Prostate gland (tissue), 2 donors: ENCODE results near the gene ERN1. TPM values are rescaled to one million over a fixed set of nuclear protein-coding genes. Genes with fewer than 3 reads are reported as not detected.
"Not testable (repeated sequence)": the region's sequence is repeated elsewhere in the genome, so short reads cannot be mapped to it uniquely, and the experiment has no call there.

ENCODE experiments used
- DNase-seq: peaks from one replicate; pipeline ENCODE4 v3.0.0-alpha.2; 2019; ENCODE audit warnings: low spot score
- H3K27ac ChIP-seq, 2 donors: fragments of 200-600 bp; sonication (generic); 2 replicates each; pipeline ENCODE4 v1.5.1; 2017 to 2019
- H3K27me3 ChIP-seq: fragments of 200-600 bp; sonication (generic); replicated peaks from 2 replicates; pipeline ENCODE4 v1.5.1; 2019; ENCODE audit not compliant: insufficient read depth
- H3K36me3 ChIP-seq, 2 donors: fragments of 200-600 bp; sonication (generic); 1 replicate in 1 of 2; 2 replicates in 1 of 2; pipeline versions ENCODE4 v1.5.1 to v1.8.1; 2017 to 2019
- H3K4me1 ChIP-seq: fragments of 200-600 bp; sonication (generic); replicated peaks from 2 replicates; pipeline ENCODE4 v1.5.1; 2019
- H3K4me3 ChIP-seq, 2 donors: fragments of 200-600 bp; sonication (generic); 2 replicates each; pipeline ENCODE4 v1.5.1; 2017 to 2019
- H3K9me3 ChIP-seq: fragments of 200-600 bp; sonication (generic); 2 replicates; pipeline ENCODE4 v1.5.1; 2017
- POLR2A ChIP-seq: fragments of 450-650 bp; IDR thresholded peaks from one replicate; pipeline ENCODE4 v1.6.1; 2016; ENCODE audit warnings: antibody characterized with exemption, mild to moderate bottlenecking
- POLR2AphosphoS5 ChIP-seq: sonication (generic); formaldehyde crosslinking; IDR thresholded peaks from one replicate; pipeline ENCODE4 v1.6.1; 2017; ENCODE audit warnings: antibody characterized with exemption
- WGBS: methylation state at CpG from one replicate; pipeline ENCODE4 v1.1.5; 2018; 5-methylcytosine and 5-hydroxymethylcytosine counted together
- intact Hi-C: fragments of 100-400 bp; cut with DNase I; formaldehyde crosslinking; loops from one replicate; pipeline ENCODE4 v1.14.2; 2022
- total RNA-seq, 2 donors: library from RNA; depleted of rRNA; stranded (reverse); fragments of >200 nt; gene quantifications; one replicate each; pipeline ENCODE4 v1.1.0, GENCODE V29; 2016
- TF ChIP-seq, protein P1 (sequence below), 4 experiments: fragments of 200-600 bp in 2 of 4; fragments of 450-650 bp in 2 of 4; sonication (generic) in 2 of 4; IDR thresholded peaks; 1 replicate in 3 of 4; 2 replicates in 1 of 4; pipeline ENCODE4 v1.5.1; 2016 to 2019; ENCODE audit warnings: antibody characterized with exemption in 4 of 4, mild to moderate bottlenecking in 2 of 4, moderate library complexity in 2 of 4

The ERN1 gene
- total RNA-seq, 2 donors from 2014 or later, result 14.4 to 21.4 TPM

DNA sequence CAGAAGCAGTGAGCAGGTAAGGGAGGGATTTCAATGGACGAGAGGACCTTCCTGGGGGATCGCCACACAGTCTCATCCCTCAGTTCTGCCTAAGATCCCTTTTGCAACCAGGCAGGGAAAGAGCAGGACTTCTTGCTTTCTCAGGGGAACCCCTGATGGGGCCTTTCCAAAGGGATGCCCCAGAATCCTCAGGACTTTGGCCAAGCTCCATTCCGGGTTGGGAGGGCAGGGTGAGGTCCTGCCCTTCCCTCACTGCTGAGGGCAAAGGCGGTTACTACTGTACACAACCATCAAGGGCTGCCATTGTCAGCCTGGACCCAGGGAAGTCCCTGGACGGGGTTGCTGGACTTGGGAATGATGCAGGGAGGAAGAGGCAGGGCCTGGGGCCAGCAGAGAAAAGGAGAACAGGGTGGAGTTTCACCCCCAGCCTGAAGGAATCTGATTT, 122.1 kb downstream of the ERN1 start:
- no peak for DNase-seq
- Histone ChIP-seq H3K27ac (no peak overlapping the region), H3K9me3 (no peaks in the 10 kb centered on the region), H3K27me3 (no peaks in the 10 kb centered on the region), H3K4me1 (no peaks in the 10 kb centered on the region), H3K4me3 (no peak overlapping the region), H3K36me3 (no peaks in the 10 kb centered on the region)
- TF ChIP-seq, protein P1, sequence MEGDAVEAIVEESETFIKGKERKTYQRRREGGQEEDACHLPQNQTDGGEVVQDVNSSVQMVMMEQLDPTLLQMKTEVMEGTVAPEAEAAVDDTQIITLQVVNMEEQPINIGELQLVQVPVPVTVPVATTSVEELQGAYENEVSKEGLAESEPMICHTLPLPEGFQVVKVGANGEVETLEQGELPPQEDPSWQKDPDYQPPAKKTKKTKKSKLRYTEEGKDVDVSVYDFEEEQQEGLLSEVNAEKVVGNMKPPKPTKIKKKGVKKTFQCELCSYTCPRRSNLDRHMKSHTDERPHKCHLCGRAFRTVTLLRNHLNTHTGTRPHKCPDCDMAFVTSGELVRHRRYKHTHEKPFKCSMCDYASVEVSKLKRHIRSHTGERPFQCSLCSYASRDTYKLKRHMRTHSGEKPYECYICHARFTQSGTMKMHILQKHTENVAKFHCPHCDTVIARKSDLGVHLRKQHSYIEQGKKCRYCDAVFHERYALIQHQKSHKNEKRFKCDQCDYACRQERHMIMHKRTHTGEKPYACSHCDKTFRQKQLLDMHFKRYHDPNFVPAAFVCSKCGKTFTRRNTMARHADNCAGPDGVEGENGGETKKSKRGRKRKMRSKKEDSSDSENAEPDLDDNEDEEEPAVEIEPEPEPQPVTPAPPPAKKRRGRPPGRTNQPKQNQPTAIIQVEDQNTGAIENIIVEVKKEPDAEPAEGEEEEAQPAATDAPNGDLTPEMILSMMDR (IDR thresholded peaks at IDR 0.05), result no peak
- TF ChIP-seq POLR2AphosphoS5 (no peak), POLR2A (no peak)
- intact Hi-C loops, result no loop called here
- 69% methylated on average over 5 of the region's 5 CpGs for WGBS

DNA sequence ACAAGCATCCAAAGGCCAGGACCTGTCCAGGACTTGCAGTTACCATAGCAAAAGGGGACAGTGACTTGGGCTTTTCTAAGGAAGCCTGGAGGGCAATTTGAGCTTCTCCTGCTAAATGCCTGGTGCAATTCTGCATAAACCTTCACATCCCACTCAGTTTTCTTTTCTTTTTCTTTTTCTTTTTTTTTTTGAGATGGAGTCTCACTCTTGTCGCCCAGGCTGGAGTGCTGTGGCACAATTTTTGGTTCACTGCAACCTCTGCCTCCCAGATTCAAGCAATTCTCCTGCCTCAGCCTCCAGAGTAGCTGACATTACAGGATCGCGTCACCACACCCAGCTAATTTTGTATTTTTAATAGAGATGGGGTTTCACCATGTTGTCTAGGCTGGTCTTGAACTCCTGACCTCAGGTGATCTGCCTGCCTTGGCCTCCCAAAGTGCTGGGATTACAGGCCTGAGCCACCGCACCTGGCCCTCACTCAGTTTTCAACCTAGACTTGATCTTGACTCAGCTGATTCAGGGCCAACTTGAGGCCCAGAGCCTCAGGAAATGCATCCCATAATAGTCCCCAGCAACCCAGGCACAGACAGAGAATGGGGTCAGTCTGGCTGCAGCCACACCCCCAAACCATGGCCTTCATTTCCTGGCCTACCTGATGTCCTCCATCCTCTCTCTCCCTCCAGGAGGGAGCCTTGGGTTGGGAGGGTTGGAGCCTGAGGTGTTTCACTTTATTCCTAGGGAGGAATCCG, 122.7 kb downstream of the ERN1 start:
- H3K4me3 ChIP-seq, H3K27me3 ChIP-seq, intact Hi-C loops, H3K36me3 ChIP-seq, H3K9me3 ChIP-seq, H3K4me1 ChIP-seq, DNase-seq, H3K27ac ChIP-seq: not testable (repeated sequence)
- 94% methylated on average over 5 of the region's 5 CpGs for WGBS

DNA sequence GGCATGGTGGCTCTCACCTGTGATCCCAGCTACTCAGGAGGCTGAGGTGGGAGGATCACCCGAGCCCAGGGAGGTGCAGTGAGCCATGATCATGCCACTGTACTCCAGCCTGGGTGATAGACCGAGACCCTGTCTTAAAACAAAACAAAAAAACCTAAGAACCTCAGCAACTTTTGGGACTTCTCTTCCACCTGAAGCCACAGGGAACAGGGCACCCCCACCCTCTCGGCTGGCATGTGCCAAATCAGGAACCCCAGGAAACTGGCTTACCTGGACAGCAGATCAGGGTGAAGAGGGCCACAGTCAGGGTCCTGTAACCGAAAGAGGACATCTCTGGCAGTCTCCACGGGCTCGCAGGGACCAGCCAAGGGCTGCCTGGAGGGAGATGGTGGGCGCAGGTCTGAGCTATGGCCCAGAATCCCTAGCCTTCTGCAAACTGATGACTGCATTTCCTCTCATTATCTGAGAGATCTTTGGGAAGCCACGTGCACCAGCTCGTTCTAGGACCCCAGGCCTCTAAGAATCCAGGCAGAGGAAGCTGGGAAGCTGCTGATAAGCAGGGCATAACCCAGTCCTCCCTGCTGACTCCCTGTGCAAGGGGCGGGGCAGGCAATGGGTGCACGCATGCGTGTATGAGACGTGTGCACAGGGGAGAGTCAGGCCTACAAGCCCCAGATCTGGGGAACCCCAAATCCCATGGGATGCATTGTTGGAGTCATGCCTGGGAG, 123.4 kb downstream of the ERN1 start:
- intact Hi-C loops, result no loop called here
- no peak overlapping the region for H3K27ac ChIP-seq

DNA sequence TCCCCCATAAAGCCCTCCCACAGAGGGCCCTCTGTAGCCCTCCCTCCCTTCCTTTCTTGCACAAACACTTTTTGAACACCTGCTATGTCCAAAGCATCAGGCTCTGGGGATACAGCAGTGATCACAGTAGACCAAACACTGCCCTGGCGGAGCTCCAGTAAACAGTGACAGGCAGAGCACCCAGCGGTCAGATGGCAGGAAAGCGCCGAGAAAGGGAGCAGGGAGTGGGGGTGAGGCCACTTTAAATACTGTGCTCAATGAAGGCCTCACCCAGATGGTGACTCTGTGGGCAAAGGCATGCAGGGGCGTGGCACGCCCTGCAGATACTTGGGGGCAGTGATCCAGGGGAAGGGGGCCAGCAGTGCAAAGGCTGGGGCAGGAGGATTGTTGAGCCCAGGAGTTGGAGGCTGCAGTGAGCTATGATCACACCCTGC, 124.2 kb downstream of the ERN1 start:
- Histone ChIP-seq H3K36me3 (no peaks in the 10 kb centered on the region), H3K27ac (no peak overlapping the region), H3K9me3 (no peaks in the 10 kb centered on the region), H3K27me3 (no peaks in the 10 kb centered on the region), H3K4me3 (no peak overlapping the region), H3K4me1 (no peaks in the 10 kb centered on the region)
- intact Hi-C loops, result no loop called here
- TF ChIP-seq, protein P1 (IDR thresholded peaks at IDR 0.05), result no peak
- TF ChIP-seq POLR2AphosphoS5 (no peak), POLR2A (no peak)
- no peak for DNase-seq
- 48% methylated on average over 6 of the region's 6 CpGs for WGBS

More for the DNA sequence above, 123.4 kb downstream of the ERN1 start:
- Histone ChIP-seq H3K9me3 (no peaks in the 10 kb centered on the region), H3K4me1 (no peaks in the 10 kb centered on the region), H3K27me3 (no peaks in the 10 kb centered on the region), H3K4me3 (no peak overlapping the region), H3K36me3 (no peaks in the 10 kb centered on the region)
- WGBS, result 79% methylated on average over 13 of the region's 13 CpGs
- TF ChIP-seq POLR2AphosphoS5 (no peak), POLR2A (no peak)
- TF ChIP-seq, protein P1 (IDR thresholded peaks at IDR 0.05), result no peak
- DNase-seq, result no peak

DNA sequence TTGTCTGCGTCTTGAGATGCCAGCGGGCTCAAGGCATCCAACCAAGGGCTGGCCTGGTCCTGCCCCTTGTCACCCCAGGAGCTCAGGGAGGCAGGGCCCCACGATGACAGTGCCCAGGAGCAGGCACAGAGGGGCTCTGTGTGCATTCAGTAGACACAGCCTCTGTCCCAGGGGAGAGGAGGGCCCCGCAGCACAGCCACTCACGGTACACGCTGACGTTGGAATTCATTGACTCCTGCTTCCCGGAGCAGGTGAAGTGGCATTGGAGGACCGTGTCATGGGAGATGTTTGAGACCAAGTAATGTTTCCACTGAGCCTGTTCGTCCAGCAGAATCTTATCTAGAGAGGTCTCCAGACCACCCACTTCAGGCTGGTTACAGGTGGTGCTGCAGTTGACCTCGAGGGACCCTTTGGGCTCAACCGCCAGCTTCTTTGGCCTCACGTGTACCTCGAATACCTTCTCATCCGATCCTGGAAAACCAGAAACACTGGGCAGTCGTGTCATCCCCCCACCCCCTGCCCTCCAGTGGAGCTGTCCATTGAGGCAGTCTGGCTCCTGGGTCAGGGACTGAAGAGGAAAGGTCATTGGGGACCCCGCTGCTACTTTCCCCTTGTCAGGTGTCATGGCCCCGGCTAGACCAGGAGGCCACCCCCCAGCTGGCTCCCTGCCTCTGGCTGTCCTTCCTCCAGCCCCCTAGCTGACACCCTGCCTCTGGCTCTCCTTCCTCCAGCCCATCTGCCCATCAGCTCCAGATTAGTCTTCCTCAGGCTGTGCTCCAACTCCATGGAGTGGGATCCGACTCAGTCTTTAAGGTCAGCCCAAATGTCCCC, 124.8 kb downstream of the ERN1 start:
- no peaks in the 10 kb centered on the region for H3K4me1 ChIP-seq

More for the DNA sequence above, 124.8 kb downstream of the ERN1 start:
- TF ChIP-seq POLR2A (no peak), POLR2AphosphoS5 (no peak)
- TF ChIP-seq, protein P1 (IDR thresholded peaks at IDR 0.05), result no peak
- no peak for DNase-seq
- no peaks in the 10 kb centered on the region for H3K9me3 ChIP-seq
- no peak overlapping the region for H3K4me3 ChIP-seq
- intact Hi-C loops, result no loop called here
- no peaks in the 10 kb centered on the region for H3K36me3 ChIP-seq
- 77% methylated on average over 19 of the region's 19 CpGs for WGBS
- no peak overlapping the region for H3K27ac ChIP-seq
- H3K27me3 ChIP-seq, result no peaks in the 10 kb centered on the region
